Endothelial cell of umbilical vein (primary cell): ENCODE results near the gene ZNF81. TPM values are rescaled to one million over a fixed set of nuclear protein-coding genes. Genes with fewer than 3 reads are reported as not detected.

ENCODE experiments used
- BruUV-seq: library from RNA; stranded (reverse); fragments of 400-500 nt; replicated peaks from 2 replicates; lab custom pipeline; 2021; lab: Mats Ljungman, UMichigan
- CTCF ChIA-PET: fragments of 300-600, 350-600 bp; sonication (Branson Sonifier 250); formaldehyde crosslinking; loops from one replicate; lab custom pipeline; 2021; ENCODE audit warnings: antibody characterized with exemption, inconsistent platforms; lab: Charles Lee
- POLR2A ChIA-PET: fragments of 300-600, 350-600 bp; sonication (Branson Sonifier 250); formaldehyde crosslinking; loops from one replicate; lab custom pipeline; 2021; ENCODE audit warnings: antibody characterized with exemption, inconsistent platforms; lab: Charles Lee
- DNase-seq: peaks from one replicate; pipeline ENCODE4 v3.0.0-alpha.2; 2011; ENCODE audit warnings: low read depth, low spot score
- FAIRE-seq: peaks from 2 replicates; lab custom pipeline; 2011; peaks lifted over from hg19 to GRCh38; lab: Jason Lieb, UNC
- H2AFZ ChIP-seq: 2 replicates; pipeline ENCODE4 v1.6.0; 2012; ENCODE audit warnings: low read depth, low read length, control low read depth, inconsistent platforms
- H3K27ac ChIP-seq: 2 replicates; pipeline ENCODE4 v1.5.1; 2011; ENCODE audit warnings: low read depth, mild to moderate bottlenecking, control low read depth, low read length, moderate library complexity; ENCODE audit not compliant: insufficient read depth
- H3K27me3 ChIP-seq, 2 experiments: 2 replicates each; pipeline versions ENCODE4 v1.6.0 to v1.6.1; 2011; ENCODE audit warnings: low read length in 2 of 2, mixed read lengths in 1 of 2; ENCODE audit not compliant: control insufficient read depth in 2 of 2, insufficient read depth in 2 of 2
- H3K36me3 ChIP-seq, 2 experiments: 2 replicates in 1 of 2; 3 replicates in 1 of 2; pipeline ENCODE4 v1.5.1; 2011; ENCODE audit warnings: low read length in 2 of 2, mild to moderate bottlenecking in 1 of 2, moderate library complexity in 1 of 2; ENCODE audit not compliant: control insufficient read depth in 2 of 2, insufficient read depth in 2 of 2; ENCODE audit errors: extremely low read depth in 1 of 2
- H3K4me1 ChIP-seq: 3 replicates; pipeline ENCODE4 v1.5.1; 2011; ENCODE audit warnings: mild to moderate bottlenecking, low read length; ENCODE audit not compliant: control insufficient read depth, insufficient read depth; ENCODE audit errors: extremely low read depth
- H3K4me2 ChIP-seq: 2 replicates; pipeline ENCODE4 v1.6.1; 2011; ENCODE audit warnings: low read length, control low read depth, mixed read lengths; ENCODE audit not compliant: insufficient read depth
- H3K4me3 ChIP-seq, 3 experiments: fragments of 200-600 bp in 1 of 3; sonication (generic), shearing (Covaris generic) in 1 of 3; replicated peaks in 1 of 3; 2 replicates each; pipeline ENCODE4 v1.5.1; 2011 to 2016; ENCODE audit warnings: control low read depth in 3 of 3, low read length in 3 of 3, mild to moderate bottlenecking in 2 of 3, inconsistent platforms in 1 of 3, low read depth in 1 of 3, moderate library complexity in 1 of 3; ENCODE audit not compliant: insufficient read depth in 1 of 3
- H3K79me2 ChIP-seq: 2 replicates; pipeline ENCODE4 v1.6.0; 2012; ENCODE audit warnings: low read length, inconsistent platforms; ENCODE audit not compliant: control insufficient read depth, insufficient read depth
- H3K9ac ChIP-seq: replicated peaks from 2 replicates; pipeline ENCODE3; 2011; ENCODE audit warnings: low read length, control low read depth; ENCODE audit not compliant: insufficient read depth; ENCODE audit errors: extremely low read depth
- H3K9me1 ChIP-seq: replicated peaks from 3 replicates; pipeline ENCODE4 v1.6.0; 2011; ENCODE audit warnings: mild to moderate bottlenecking, low read length; ENCODE audit not compliant: control insufficient read depth, insufficient read depth; ENCODE audit errors: extremely low read depth
- H3K9me3 ChIP-seq: replicated peaks from 2 replicates; pipeline ENCODE4 v1.5.1; 2012; ENCODE audit warnings: low read length, inconsistent platforms; ENCODE audit not compliant: control insufficient read depth, insufficient read depth
- H4K20me1 ChIP-seq: replicated peaks from 2 replicates; pipeline ENCODE3; 2011; ENCODE audit warnings: mild to moderate bottlenecking, low read length; ENCODE audit not compliant: control insufficient read depth, insufficient read depth; ENCODE audit errors: extremely low read depth
- CTCF ChIP-seq, 2 donors: IDR thresholded peaks; 1 replicate in 1 of 2; 2 replicates in 1 of 2; pipeline ENCODE4 v1.5.1; 2011; ENCODE audit warnings: low read length in 2 of 2, mild to moderate bottlenecking in 2 of 2, moderate library complexity in 2 of 2, control low read depth in 1 of 2, inconsistent platforms in 1 of 2, low read depth in 1 of 2; ENCODE audit not compliant: insufficient read depth in 1 of 2; ENCODE audit errors: extremely low read depth in 1 of 2
- EZH2 ChIP-seq: IDR thresholded peaks from 2 replicates; pipeline ENCODE4 v1.6.1; 2012; ENCODE audit warnings: borderline replicate concordance, low read depth, mild to moderate bottlenecking, moderate library complexity, low read length, inconsistent platforms; ENCODE audit not compliant: severe bottlenecking
- FOS ChIP-seq: IDR thresholded peaks from 2 replicates; pipeline ENCODE4 v1.6.1; 2011; ENCODE audit warnings: mild to moderate bottlenecking, low read length, moderate library complexity, borderline replicate concordance; ENCODE audit not compliant: insufficient read depth
- GATA2 ChIP-seq: IDR thresholded peaks from 2 replicates; pipeline ENCODE4 v1.7.0; 2011; ENCODE audit warnings: low read depth, mild to moderate bottlenecking, moderate library complexity, mixed read lengths, low read length; ENCODE audit not compliant: insufficient read length, insufficient read depth
- JUN ChIP-seq: IDR thresholded peaks from 2 replicates; pipeline ENCODE4 v1.6.1; 2011; ENCODE audit warnings: borderline replicate concordance, low read depth; ENCODE audit not compliant: insufficient read length, insufficient read depth
- MAX ChIP-seq: IDR thresholded peaks from 2 replicates; pipeline ENCODE4 v1.6.1; 2011; ENCODE audit not compliant: insufficient read depth, insufficient read length
- MYC ChIP-seq: IDR thresholded peaks from one replicate; pipeline ENCODE4 v1.6.1; 2011; ENCODE audit warnings: mild to moderate bottlenecking, low read depth, low read length
- POLR2A ChIP-seq: IDR thresholded peaks from 2 replicates; pipeline ENCODE4 v1.6.1; 2012; ENCODE audit warnings: low read depth, mild to moderate bottlenecking, control low read depth, low read length
- POLR2AphosphoS5 ChIP-seq: IDR thresholded peaks from 2 replicates; pipeline ENCODE4 v1.6.1; 2012; ENCODE audit warnings: low read depth, mild to moderate bottlenecking, control low read depth, low read length, moderate library complexity; ENCODE audit not compliant: insufficient read depth
- dilution Hi-C: fragments of 300-500 bp; cut with MboI; formaldehyde crosslinking; loops from one replicate; pipeline ENCODE4 v1.15.0; 2019; ENCODE audit warnings: low sequenced_read_pairs; ENCODE audit not compliant: extremely low pct_ligation_motif_present
- intact Hi-C: fragments of 100-400 bp; cut with micrococcal nuclease; formaldehyde crosslinking; loops from one replicate; pipeline ENCODE4 v1.10.0; 2022
- polyA plus RNA-seq, 4 experiments: library from polyadenylated mRNA; depleted of rRNA in 3 of 4; stranded (reverse) in 3 of 4; unstranded in 1 of 4; fragments of >200 nt; gene quantifications; 2 replicates each; pipeline versions ENCODE4 v1.2.1 to v1.2.3, GENCODE V29; 2011 to 2012; ENCODE audit warnings: missing spikeins in 1 of 4
- total RNA-seq: library from RNA; stranded (reverse); gene quantifications from 2 replicates; pipeline ENCODE4 v1.2.3, GENCODE V29; 2021

ZNF81 gene
- total and polyA plus RNA-seq, 2 donors (not counting 3 experiments of a cell fraction or from before 2014, with no cell fraction given), result 2.7 to 6.4 TPM

GRCh38 chrX:47859686-47860085, 23.0 kb downstream of the ZNF81 start:
- BruUV-seq, result no TSS peak
- Histone ChIP-seq H3K9me3 (no peaks in the 10 kb centered on the region), H2AFZ (no peak overlapping the region), H3K27me3 (no peaks in the 10 kb centered on the region), H3K9ac (no peak overlapping the region), H3K36me3 (no peaks in the 10 kb centered on the region), H3K9me1 (no peaks in the 10 kb centered on the region), H3K4me1 (peaks cover 2% of the 10 kb centered on the region), H4K20me1 (no peaks in the 10 kb centered on the region), H3K27ac (no peak overlapping the region), H3K4me3 (no peak overlapping the region), H3K79me2 (no peaks in the 10 kb centered on the region), H3K4me2 (no peak overlapping the region)
- TF ChIP-seq MAX, result no peak
- TF ChIP-seq MYC, result no peak
- no peak for TF ChIP-seq CTCF (IDR thresholded peaks at IDR 0.05; ENCODE audit: extremely low read depth in 1 of 2, insufficient read depth in 1 of 2, low read depth in 1 of 2, low read length in 2 of 2)
- TF ChIP-seq POLR2A, result no peak
- no peak for TF ChIP-seq EZH2
- no peak for TF ChIP-seq JUN
- no peak for TF ChIP-seq GATA2
- no peak for TF ChIP-seq FOS
- TF ChIP-seq POLR2AphosphoS5, result no peak
- FAIRE-seq (no peak), DNase-seq (no peak)
- dilution Hi-C loops (no loop called here), intact Hi-C loops (no loop called here)
- POLR2A ChIA-PET, result no interaction called here
- CTCF ChIA-PET, result no interaction called here
